ENCODE measurements around the gene C9orf85.

The C9orf85 gene

GRCh38 chr9:71911061-71911907 lies at the start of gene C9orf85, which contains the start of gene ABHD17B:
Gene C9orf85, plus strand, starts transcription at chr9:71911639. Its CDS starts 96 bp downstream, at chr9:71911735.
Gene ABHD17B, minus strand, starts transcription at chr9:71911193. Its CDS starts 36,113 bp downstream, at chr9:71875080.
- Histone ChIP-seq H3K4me2 (ENCODE audit: low read depth, low read length) (peak within 1 kb of the TSS; percentile 92), H3K4me3 (ENCODE audit: low read length) (peak within 1 kb of the TSS; percentile 87), H4K20me1 (ENCODE audit: insufficient read depth, low read length) (peaks cover 8% of the 10 kb centered on the region; the same call in 1 of the 2 replicates), H3K36me3 (replicated peaks; ENCODE audit: insufficient read depth, low read length) (0 out of 2 replicates have a peak, but pooled peaks cover under 1% of the 10 kb centered on the region), H3K79me2 (ENCODE audit: low read length) (peaks cover 94% of the 10 kb centered on the region), H3F3A (ENCODE audit: insufficient read depth, low read length) (peaks cover 11% of the 10 kb centered on the region), H3K9ac (ENCODE audit: low read length) (peak within 1 kb of the TSS; percentile 90), H3K27ac (ENCODE audit: low read length) (peak within 1 kb of the TSS; percentile 82), H3K4me1 (ENCODE audit: low read length) (peaks cover 15% of the 10 kb centered on the region), H3K9me3 (replicated peaks; ENCODE audit: insufficient read depth, low read length) (no peaks in the 10 kb centered on the region), H2AFZ (ENCODE audit: low read length) (peak within 1 kb of the TSS; percentile 76), H3K27me3 (replicated peaks; ENCODE audit: insufficient read depth, low read length) (no peaks in the 10 kb centered on the region), H3K9me2 (replicated peaks; ENCODE audit: insufficient read depth, low read length) (no peaks in the 10 kb centered on the region)
- TF ChIP-seq EZH2 (optimal IDR thresholded peaks at IDR 0.05; ENCODE audit: low read depth, low read length): no peak
- TF ChIP-seq EZH2phosphoT487 (IDR thresholded peaks at IDR 0.05; ENCODE audit: low read length): no peak
- no peak for TF ChIP-seq CTCF (IDR thresholded peaks at IDR 0.05; ENCODE audit: low read length)
- peak; percentile 100 for DNase-seq

- H3K27me3 ChIP-seq (replicated peaks; ENCODE audit: insufficient read depth, low read length): no peaks in the 10 kb centered on the region
- no peak overlapping the region for H3K4me2 ChIP-seq (ENCODE audit: low read depth, low read length)
- no peaks in the 10 kb centered on the region for H3K9me3 ChIP-seq (replicated peaks; ENCODE audit: insufficient read depth, low read length)
- no peaks in the 10 kb centered on the region for H3K9me2 ChIP-seq (replicated peaks; ENCODE audit: insufficient read depth, low read length)
- H3K79me2 ChIP-seq (ENCODE audit: low read length): no peaks in the 10 kb centered on the region
- H2AFZ ChIP-seq (ENCODE audit: low read length): no peak overlapping the region
- peaks cover 4% of the 10 kb centered on the region for H3K36me3 ChIP-seq (replicated peaks; ENCODE audit: insufficient read depth, low read length)
- peaks cover 6% of the 10 kb centered on the region; the same call in 1 of the 2 replicates for H3K4me1 ChIP-seq (ENCODE audit: low read length)
- H3K4me3 ChIP-seq (ENCODE audit: low read length): no peak overlapping the region
- no peaks in the 10 kb centered on the region for H4K20me1 ChIP-seq (ENCODE audit: insufficient read depth, low read length)
- H3F3A ChIP-seq (ENCODE audit: insufficient read depth, low read length): peaks cover 6% of the 10 kb centered on the region; the same call in 1 of the 2 replicates
- DNase-seq: no peak
- H3K9ac ChIP-seq (ENCODE audit: low read length): no peak overlapping the region
- H3K27ac ChIP-seq (ENCODE audit: low read length): no peak overlapping the region
- TF ChIP-seq CTCF (IDR thresholded peaks at IDR 0.05; ENCODE audit: low read length) (no peak), EZH2 (optimal IDR thresholded peaks at IDR 0.05; ENCODE audit: low read depth, low read length) (no peak), EZH2phosphoT487 (IDR thresholded peaks at IDR 0.05; ENCODE audit: low read length) (no peak)
These were observed 47.8 kb upstream of the C9orf85 start for GRCh38 chr9:71863631-71864030.

GRCh38 chr9:71875345-71875744 lies 36.1 kb upstream of the C9orf85 start:
- no peak overlapping the region for H3K4me3 ChIP-seq (ENCODE audit: low read length)
- H3K9me3 ChIP-seq (replicated peaks; ENCODE audit: insufficient read depth, low read length): no peaks in the 10 kb centered on the region
- H3K36me3 ChIP-seq (replicated peaks; ENCODE audit: insufficient read depth, low read length): peaks cover 3% of the 10 kb centered on the region; the same call in 1 of the 2 replicates
- no peak overlapping the region for H2AFZ ChIP-seq (ENCODE audit: low read length)
- H4K20me1 ChIP-seq (ENCODE audit: insufficient read depth, low read length): no peaks in the 10 kb centered on the region
- H3K27me3 ChIP-seq (replicated peaks; ENCODE audit: insufficient read depth, low read length): no peaks in the 10 kb centered on the region
- DNase-seq: no peak
- no peak overlapping the region for H3K4me2 ChIP-seq (ENCODE audit: low read depth, low read length)
- TF ChIP-seq EZH2phosphoT487 (IDR thresholded peaks at IDR 0.05; ENCODE audit: low read length): no peak
- no peak for TF ChIP-seq CTCF (IDR thresholded peaks at IDR 0.05; ENCODE audit: low read length)
- peaks cover 4% of the 10 kb centered on the region; the same call in 1 of the 2 replicates for H3K4me1 ChIP-seq (ENCODE audit: low read length)
- peaks cover 78% of the 10 kb centered on the region for H3K79me2 ChIP-seq (ENCODE audit: low read length)
- no peak overlapping the region for H3K9ac ChIP-seq (ENCODE audit: low read length)
- H3K27ac ChIP-seq (ENCODE audit: low read length): no peak overlapping the region
- no peaks in the 10 kb centered on the region for H3F3A ChIP-seq (ENCODE audit: insufficient read depth, low read length)
- no peaks in the 10 kb centered on the region for H3K9me2 ChIP-seq (replicated peaks; ENCODE audit: insufficient read depth, low read length)

All from MM.1S (cell line).